GM21447 (cell line): Measurements from ENCODE around the gene SUPT5H.

Experiments
- ATAC-seq: cut with Tn5 transposase; IDR thresholded peaks from one replicate; pipeline ENCODE4 v1.9.1; 2021; ENCODE audit not compliant: unreplicated experiment

The SUPT5H gene

GRCh38 chr19:39496063-39496462 lies 50.7 kb downstream of the SUPT5H start:
- ATAC-seq = no peak

GRCh38 chr19:39497701-39497995 lies 52.3 kb downstream of the SUPT5H start:
- no peak for ATAC-seq

GRCh38 chr19:39497996-39498797 lies 52.8 kb downstream of the SUPT5H start:
- no peak for ATAC-seq

- no peak for ATAC-seq
These were observed 53.6 kb downstream of the SUPT5H start, which contains the start of gene DLL3 for GRCh38 chr19:39498798-39499642. Gene DLL3, plus strand, starts transcription at chr19:39498947. Its CDS starts 28 bp downstream, at chr19:39498975.

GRCh38 chr19:39499932-39500331 lies 54.5 kb downstream of the SUPT5H start:
- ATAC-seq = no peak

- ATAC-seq = no peak
These were observed 55.2 kb downstream of the SUPT5H start for GRCh38 chr19:39500543-39500942.

- ATAC-seq = no peak
These were observed 56.0 kb downstream of the SUPT5H start for GRCh38 chr19:39501340-39501739.

- no peak for ATAC-seq
These were observed 57.4 kb downstream of the SUPT5H start for GRCh38 chr19:39502640-39503417.

- ATAC-seq = no peak
These were observed 61.2 kb downstream of the SUPT5H start for GRCh38 chr19:39506598-39506943.

- ATAC-seq = no peak
These were observed 61.7 kb downstream of the SUPT5H start for GRCh38 chr19:39506944-39507714.

GRCh38 chr19:39507715-39508364 lies 62.5 kb downstream of the SUPT5H start:
- no peak for ATAC-seq

GRCh38 chr19:39508629-39509028 lies 63.2 kb downstream of the SUPT5H start:
- no peak for ATAC-seq

- no peak for ATAC-seq
These were observed 63.9 kb downstream of the SUPT5H start for GRCh38 chr19:39509233-39509632.

- ATAC-seq = no peak
These were observed 67.6 kb downstream of the SUPT5H start for GRCh38 chr19:39512988-39513387.

GRCh38 chr19:39514840-39515550 lies 69.6 kb downstream of the SUPT5H start, which contains the start of gene SELENOV:
Gene SELENOV, plus strand, starts transcription at chr19:39515139. Its CDS starts 74 bp downstream, at chr19:39515213.
- no peak for ATAC-seq

GRCh38 chr19:39515551-39516191 lies 70.3 kb downstream of the SUPT5H start:
- ATAC-seq = no peak

- no peak for ATAC-seq
These were observed 70.9 kb downstream of the SUPT5H start for GRCh38 chr19:39516270-39516669.

GRCh38 chr19:39517432-39517831 lies 72.0 kb downstream of the SUPT5H start:
- no peak for ATAC-seq

GRCh38 chr19:39518458-39518857 lies 73.1 kb downstream of the SUPT5H start:
- ATAC-seq = no peak
